GM18909 (cell line): ENCODE measurements around the gene TENT4B.
A peak's percentile ranks its signal among the peaks of the same experiment; 100 is the strongest.
"Not testable (repeated sequence)": the region's sequence is repeated elsewhere in the genome, so short reads cannot be mapped to it uniquely, and the experiment has no call there.

Experiments used
- ATAC-seq: cut with Tn5 transposase; IDR thresholded peaks from one replicate; pipeline ENCODE4 v1.9.1; 2021; ENCODE audit warnings: mild to moderate bottlenecking; ENCODE audit not compliant: unreplicated experiment, poor library complexity

Gene TENT4B

DNA sequence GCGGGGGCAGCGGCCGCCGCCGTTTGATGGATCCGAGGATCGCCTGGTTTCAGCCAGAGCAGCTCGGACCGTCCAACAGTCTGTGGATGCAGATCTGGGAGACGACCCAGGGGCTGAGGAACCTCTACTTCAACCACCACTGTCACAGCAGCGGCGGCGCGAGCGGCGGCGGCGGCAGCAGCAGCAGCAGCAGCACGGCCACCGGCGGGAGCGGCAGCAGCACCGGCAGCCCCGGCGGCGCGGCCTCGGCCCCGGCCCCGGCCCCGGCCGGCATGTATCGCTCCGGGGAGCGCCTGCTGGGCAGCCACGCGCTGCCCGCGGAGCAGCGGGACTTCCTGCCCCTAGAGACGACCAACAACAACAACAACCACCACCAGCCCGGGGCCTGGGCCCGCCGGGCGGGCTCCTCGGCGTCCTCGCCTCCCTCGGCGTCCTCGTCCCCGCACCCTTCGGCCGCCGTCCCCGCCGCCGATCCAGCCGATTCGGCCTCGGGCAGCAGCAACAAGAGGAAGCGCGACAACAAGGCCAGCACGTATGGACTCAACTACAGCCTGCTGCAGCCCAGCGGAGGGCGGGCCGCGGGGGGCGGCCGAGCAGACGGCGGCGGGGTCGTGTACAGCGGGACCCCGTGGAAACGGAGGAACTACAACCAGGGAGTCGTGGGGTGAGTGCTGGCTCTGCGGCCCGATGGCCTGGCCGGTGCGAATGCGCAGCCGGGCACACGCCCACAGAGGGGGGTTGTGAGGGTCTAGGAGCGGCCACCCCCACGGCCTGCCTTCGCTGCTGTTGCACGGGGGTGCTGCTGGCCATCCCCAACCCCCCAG, 702 bp downstream of the TENT4B start:
- ATAC-seq, result peak; percentile 22

DNA sequence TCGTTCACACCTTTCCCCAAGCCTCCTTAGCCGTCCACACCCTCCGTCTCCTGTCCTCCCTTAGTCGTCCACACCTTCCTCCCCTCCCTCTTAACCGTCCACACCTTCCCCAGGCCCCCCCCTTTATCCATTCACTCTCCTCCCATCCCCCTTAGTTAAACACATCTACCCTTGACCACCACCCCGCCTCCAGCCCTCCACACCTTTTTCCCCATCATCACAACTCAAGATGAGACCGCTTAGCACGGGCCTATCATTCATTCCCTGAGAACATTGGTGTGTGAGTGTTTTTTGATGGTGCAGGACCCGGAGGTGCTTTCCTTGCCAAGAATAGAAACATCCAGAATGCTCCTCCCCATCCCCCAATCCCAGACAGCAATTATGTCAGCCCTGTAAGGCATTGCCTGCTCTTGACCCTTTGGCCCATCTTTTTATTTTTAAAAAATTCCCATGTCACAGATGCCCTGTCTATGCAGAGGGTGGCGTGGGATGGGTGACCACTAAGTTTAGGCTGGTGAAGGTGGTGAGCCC, 1.4 kb downstream of the TENT4B start:
- no peak for ATAC-seq

DNA sequence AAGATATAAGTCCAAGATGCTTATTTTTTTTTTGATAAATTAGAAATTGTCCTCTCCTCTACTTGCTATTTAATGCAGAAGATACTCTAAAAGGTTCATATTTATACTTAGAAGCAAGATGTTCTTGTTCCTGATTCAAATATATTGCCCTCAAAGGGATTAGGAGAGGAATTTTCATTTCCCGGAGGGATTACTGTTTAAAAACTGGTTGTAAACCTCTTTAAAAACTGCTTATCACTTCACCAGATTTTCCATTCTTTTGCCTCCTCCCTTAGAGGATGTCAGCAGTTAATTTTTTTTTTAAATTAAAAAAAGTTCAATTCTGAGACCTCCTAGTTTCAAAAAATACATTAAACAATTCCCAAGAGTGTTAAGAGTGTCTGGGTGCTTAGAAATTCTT, 2.8 kb downstream of the TENT4B start:
- no peak for ATAC-seq

DNA sequence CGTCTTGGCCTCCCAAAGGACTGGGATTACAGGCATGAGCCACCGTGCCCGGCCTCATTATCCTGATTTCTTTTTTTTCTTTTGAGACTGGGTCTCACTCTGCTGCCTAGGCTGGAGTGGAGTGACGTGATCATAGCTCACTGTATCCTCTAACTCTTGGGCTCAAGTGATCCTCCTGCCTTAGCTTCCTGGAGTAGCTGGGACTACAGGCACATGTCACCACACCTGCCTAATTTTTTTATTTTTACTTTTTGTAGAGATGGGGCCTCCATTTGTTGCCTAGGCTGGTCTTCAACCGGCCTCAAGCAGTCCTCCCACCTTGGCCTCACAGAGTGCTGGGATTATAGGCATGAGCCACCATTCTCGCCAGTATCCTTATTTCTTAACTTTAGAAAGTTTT, 3.5 kb downstream of the TENT4B start:
- ATAC-seq, result no peak

DNA sequence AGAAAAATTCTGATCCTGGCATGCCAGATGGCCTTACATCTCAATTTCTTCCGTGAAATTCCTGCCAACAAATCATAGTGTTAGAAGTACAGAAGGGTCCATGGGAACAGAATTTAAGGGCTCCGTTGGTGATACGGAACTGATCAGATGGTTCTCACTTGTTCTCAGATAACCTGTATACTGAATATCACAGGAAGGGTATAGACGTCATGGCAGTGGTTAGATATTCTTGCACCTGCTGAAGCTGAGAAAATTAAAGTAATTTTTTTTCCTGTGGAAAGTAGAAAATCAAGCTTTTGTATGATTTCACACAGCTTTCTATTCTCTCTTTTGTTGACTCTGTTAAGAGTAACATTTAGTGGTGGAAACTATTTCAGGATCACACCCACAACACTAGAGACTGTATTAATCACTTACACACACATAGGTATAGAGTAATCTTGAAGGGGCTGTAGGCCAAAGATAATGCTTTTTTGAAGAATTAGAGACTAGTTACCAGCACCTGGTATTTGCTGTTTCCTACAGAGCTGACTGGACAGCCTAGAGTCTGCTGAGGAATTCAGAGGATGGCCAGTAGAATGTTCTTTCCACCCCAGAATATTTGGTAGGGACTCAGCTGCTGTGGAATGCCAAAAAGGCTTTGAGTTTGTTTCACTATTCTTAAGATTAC, 7.5 kb downstream of the TENT4B start:
- ATAC-seq, result no peak

DNA sequence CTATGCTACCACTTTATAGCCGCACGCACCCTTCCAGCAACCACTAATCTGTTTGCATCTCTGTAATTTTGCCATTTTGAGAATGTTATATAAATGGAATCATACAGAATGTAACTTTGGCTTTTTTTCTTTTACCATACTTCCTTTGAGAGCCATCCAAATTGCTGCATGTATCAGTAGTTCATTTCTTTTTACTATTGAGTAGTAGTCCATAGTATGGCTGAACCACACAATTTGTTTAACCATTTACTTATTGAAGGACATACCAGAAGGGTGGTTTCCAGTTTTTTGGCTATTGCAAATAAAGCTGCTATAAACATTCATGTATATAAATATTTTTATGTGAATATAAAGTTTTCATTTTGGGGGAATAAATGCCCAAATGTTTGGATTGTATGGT, 8.8 kb downstream of the TENT4B start:
- peak; percentile 60 for ATAC-seq

DNA sequence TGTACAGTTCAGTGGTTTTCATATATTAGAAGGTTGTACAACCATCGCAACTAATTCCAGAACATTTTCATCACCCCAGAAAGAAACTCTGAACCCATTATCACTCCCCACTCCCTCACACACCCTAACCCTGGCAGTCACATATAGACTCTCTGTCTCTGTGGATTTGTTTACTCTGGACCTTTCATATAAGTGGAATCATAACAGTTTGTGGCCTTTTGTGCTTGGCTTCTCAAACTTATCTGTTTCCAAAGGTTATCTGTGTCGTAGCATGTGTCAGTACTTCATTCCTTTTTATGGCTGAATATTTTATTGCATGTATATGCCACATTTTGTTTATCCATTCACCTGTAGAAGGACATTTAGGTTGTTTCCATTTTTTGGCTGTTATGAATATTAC, 12.4 kb downstream of the TENT4B start:
- ATAC-seq, result no peak

DNA sequence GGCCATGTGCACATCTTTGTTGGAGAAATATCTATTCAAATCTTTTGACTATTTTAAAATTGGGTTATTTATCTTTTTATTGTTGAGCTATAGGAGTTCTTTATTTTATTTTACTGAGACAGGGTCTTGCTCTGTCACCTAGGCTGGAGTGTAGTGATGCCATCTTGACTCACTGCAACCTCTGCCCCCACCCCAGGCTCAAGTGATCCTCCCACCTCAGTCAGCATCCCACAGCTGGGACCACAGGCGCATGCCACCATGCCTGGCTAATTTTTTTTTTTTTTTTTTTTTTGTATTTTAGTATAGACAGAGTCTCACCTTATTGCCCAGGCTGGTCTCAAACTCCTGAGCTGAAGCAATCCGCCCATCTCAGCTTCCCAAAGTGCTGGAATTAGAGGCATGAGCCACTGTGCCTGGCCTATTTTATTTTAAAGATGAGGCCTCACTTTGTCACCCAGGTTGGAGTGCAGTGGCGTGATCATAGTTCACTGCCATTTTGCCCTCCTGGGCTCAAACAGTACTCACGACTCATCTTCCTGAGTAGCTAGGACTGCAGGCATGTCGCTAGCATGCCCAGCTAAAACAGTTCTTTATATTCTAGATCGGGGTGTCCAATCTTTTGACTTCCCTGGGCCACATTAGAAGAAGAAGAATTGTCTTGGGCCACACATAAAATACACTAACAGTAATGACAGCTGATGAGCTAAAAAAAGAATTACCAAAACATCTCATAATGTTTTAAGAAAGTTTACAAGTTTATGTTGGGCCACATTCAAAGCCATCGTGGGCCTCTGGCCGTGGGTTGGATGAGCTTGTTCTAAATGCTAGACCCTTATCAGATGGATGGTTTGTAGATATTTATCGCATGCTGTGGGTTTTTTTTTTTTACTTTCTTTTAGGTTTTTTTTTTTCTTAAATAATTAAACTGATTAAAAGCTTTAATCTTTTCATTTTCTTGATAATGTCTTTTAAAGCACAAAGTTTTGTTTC, 13.7 kb downstream of the TENT4B start:
- no peak for ATAC-seq

DNA sequence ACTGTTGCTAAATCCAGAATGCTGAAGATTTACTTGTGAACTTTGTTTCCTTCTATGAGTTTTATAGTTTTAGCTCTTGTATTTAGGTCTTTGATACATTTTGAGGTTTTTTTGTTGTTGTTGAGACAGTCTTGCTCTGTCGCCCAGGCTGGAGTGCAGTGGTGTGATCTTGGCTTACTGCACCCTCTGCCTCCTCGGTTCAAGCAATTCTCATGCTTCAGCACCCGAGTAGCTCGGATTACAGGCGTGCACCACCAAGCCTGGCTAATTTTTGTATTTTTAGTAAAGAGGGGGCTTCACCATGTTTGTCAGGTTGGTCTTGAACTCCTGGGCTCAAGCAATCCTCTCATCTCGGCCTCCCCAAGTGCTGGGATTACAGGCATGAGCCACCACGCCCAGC, 14.4 kb downstream of the TENT4B start:
- no peak for ATAC-seq

DNA sequence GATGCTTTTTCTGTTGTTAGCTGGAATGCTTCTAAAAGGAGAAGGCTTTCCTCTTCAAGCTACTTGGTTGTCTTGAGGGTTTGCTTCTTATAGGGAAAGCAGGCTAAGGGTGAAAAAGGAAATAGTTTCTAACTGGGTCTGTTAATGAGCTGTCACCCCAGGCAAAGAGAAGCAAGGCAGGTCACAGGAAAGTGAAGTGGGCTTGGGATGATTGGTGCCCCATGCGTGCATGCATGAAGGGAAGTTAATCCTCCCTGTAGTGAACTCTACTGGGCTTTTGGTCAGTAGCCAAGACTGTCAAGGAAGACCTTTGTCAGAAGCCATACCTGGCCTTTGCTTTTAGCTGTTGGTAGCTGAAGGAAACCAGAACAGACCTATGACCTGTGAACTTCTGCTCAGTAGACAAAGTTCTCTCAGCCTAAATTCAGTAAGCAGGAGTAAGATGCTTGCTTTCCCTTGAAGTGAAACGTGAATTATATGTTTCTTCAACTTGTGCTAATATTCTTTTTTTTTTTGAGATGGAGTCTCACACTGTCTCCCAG, 16.5 kb downstream of the TENT4B start:
- ATAC-seq, result no peak

DNA sequence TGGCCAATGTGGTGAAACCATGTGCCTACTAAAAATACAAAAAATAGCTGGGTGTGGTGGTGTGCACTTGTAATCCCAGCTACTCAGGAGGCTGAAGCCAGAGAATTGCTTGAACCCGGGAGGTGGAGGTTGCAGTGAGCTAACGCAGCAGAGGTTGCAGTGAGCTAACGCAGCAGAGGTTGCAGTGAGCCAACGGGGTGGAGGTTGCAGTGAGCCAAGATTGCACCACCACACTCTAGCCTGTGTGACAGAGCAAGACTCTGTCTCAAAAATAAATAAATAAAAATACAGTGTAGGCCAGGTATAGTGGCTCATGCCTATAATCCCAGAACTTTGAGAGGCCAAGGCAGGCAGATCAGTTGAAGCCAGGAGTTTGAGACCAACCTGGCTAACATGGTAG, 18.7 kb downstream of the TENT4B start:
- not testable (repeated sequence) for ATAC-seq

DNA sequence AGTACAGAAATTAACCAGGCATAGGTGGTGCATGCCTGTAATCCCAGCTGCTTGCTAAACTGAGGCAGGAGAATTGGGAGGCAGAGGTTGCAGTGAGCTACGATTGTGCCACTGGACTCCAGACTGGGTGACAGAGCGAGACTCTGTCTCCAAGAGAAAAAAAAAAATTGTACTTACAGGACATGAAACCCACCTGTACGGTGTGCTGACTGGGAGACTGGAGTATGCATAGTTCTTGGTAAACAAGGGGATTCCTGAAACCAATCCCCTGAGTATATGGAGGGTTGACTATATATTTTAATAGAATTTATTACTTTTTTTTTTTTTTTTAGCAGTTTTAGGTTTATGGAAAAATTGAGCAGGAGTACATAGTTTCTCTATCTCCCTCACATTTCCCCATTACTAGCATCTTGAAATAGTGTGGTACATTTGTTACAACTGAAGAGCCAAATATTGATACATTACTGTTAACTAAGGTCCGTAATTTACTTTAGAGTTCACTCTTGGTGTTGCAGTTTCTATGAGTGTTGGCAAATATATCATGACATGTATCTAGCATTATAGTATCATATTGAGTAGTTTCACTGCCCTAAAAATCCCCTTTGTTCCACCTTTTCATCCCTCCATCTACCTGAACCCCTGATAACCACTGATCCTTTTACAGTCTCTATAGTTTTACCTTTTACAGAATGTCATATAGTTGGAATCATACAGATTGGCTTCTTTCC, 19.3 kb downstream of the TENT4B start:
- ATAC-seq, result no peak

DNA sequence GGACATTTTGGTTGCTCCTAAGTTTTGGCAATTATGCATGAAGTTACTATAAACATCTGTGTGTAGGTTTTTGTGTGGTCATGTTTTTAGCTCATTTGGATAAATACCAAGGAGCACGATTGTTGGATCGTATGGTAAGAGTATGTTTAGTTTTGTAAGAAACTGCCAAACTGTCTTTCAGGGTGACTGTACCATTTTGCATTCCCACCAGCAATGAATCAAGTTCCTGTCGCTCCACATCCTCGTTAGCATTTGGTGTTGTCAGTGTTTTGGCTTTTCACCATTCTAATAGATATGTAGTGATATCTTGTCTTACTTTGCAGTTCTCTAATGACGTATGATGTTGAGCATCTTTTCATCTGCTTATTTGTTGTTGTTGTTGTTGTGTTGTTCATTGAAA, 20.2 kb downstream of the TENT4B start:
- ATAC-seq, result no peak

DNA sequence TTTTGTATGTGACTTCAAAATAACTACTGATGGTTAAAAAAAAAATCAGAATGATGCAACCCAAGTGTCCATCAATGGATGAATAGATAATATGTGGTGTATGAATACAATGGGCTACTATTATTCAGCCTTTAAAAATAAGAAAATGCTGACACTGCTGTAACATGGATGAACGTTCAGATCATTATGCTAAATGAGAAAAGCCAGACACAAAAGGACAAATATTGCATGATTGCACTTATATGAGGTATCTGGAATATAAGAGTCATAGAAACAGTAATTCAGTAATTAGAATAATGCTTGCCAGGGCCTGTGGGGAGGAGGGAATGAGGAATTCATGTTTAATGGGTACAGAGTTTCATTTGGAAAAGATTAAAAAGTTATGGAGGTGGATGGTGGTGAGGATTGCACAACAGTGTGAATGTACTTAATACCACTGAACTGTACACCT, 25.4 kb downstream of the TENT4B start:
- ATAC-seq, result no peak

DNA sequence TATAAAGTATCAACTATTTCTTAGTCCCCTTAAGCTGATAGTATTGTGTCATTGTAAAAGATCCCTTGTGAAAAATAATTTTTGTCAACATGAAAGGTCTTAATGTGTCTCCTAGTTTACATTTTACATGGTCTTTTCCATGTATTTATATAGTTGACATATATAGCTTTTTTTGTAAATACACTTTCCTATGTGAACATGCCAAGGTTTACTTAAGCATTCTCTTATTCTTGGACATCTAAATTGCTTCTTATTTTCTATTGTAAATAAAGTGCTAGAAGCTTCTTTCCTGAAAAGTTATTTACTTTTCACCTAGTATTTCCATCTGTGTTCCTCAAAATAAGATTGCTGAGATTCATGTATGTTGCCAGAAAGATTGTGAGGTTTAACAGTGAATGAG, 29.3 kb downstream of the TENT4B start:
- no peak for ATAC-seq

DNA sequence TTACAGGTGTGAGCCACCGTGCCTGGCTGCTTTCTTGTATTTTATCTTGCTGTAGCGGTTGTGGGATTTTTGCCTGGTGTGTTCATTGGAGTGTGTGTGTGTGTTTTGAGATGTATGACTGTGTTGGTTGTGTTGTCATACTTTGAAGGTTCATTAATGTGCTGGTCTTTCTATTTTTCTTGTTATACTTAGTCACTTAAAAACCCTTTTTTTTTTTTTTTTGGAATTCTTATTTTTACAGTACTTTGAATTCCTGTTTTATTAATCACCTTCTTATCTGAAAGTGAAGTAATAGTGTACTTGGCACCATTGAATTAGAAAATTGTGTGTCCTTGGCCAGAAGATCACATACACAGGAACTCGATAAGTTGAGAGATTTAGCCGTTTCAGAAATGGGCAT, 30.2 kb downstream of the TENT4B start:
- ATAC-seq, result no peak

DNA sequence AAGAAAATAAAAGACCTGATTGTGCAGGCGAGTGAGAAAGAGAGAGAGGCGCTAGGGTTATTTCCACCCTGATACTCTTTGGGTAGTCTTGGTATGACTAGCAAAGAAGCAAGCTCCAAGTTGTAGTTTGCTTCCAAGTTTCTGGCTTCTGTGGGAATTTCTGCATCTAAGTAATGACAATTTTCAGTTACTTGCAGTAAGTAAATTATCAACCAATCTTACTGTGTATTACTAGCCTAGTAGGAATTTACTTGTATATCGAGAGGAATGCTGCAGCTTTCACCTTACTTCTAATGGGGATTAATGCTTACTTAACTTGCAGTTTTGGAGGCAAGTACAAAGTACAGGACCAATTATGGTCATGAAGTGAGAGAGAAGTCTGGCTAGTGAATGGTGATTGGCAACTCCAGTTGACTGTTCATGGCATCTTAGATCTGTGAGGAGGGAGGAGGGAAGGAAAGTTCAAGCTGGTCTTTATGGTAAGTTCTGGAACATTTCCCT, 31.9 kb downstream of the TENT4B start:
- no peak for ATAC-seq

DNA sequence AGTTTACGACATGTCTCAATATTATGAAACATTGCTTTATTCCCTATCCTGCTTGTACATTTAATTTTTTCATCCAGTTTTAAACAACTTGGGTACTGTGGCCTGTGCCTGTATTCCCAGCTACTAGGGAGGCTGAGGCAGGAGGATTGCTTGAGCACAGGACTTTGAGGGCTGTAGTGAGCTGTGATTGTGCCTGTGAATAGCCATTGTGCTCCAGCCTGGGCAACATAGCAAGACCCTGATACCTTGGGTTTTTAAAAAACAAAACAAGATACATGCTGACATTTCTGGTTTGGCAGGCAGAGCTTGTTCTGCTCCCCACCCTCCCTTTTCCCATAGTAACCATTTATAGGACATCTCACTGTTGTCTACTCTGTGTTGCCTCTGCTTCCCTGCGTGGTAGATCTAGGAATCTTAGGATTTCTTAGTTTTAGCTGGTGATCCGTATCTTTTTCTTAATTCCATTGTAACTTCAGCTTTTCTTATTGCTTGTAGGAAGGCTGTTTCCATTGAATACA, 35.6 kb downstream of the TENT4B start:
- ATAC-seq, result no peak

DNA sequence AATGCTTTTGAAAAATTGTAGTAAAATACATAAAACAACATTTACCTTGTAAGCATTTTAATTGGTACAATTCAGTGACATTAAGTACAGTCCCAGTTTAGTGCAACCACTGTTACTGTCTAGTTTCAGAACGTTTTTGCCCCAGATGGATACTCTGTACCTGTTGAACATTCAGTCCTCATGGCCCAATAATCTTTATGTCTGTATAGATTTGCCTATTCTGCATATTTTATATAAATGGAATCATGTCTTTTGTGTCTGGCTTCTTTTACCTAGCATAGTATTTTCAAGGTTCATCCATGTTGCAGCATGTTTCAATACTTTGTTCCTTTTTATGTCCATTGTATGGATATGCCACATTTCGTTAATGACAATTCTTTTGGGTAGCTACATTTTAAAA, 37.2 kb downstream of the TENT4B start:
- ATAC-seq, result no peak
